ENCODE results near the gene FYCO1.

DNA sequence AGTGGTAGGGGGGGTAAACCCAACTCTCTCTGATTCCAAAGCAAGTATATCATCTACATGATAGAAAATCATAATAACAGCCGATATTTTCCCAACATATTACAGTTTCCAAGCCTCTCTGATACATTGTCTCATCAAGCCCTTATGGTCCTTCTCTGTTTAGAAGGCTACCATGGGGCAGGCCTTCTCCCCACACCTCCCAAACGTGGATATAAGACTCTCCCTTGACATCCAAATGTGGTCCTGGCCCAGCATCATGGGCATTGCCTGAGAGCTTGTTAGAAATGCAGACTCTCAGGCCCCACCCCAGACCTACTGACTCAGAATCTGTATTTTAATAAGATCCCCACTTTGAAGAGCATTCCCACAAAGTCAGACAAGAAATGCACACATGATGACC is 127.0 kb downstream of the FYCO1 start:
- TF ChIP-seq, protein P1, sequence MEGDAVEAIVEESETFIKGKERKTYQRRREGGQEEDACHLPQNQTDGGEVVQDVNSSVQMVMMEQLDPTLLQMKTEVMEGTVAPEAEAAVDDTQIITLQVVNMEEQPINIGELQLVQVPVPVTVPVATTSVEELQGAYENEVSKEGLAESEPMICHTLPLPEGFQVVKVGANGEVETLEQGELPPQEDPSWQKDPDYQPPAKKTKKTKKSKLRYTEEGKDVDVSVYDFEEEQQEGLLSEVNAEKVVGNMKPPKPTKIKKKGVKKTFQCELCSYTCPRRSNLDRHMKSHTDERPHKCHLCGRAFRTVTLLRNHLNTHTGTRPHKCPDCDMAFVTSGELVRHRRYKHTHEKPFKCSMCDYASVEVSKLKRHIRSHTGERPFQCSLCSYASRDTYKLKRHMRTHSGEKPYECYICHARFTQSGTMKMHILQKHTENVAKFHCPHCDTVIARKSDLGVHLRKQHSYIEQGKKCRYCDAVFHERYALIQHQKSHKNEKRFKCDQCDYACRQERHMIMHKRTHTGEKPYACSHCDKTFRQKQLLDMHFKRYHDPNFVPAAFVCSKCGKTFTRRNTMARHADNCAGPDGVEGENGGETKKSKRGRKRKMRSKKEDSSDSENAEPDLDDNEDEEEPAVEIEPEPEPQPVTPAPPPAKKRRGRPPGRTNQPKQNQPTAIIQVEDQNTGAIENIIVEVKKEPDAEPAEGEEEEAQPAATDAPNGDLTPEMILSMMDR (conservative IDR thresholded peaks at IDR 0.05 in 1 of 2, IDR thresholded peaks at IDR 0.05 in 1 of 2; ENCODE audit: low read depth in 1 of 2, low read length in 2 of 2), result no peak
- no peak for TF ChIP-seq EZH2 (IDR thresholded peaks at IDR 0.05; ENCODE audit: low read length, missing control alignments)

All from fibroblast of lung (primary cell).